Measurements from ENCODE around the gene CCDC33.

The CCDC33 gene

DNA sequence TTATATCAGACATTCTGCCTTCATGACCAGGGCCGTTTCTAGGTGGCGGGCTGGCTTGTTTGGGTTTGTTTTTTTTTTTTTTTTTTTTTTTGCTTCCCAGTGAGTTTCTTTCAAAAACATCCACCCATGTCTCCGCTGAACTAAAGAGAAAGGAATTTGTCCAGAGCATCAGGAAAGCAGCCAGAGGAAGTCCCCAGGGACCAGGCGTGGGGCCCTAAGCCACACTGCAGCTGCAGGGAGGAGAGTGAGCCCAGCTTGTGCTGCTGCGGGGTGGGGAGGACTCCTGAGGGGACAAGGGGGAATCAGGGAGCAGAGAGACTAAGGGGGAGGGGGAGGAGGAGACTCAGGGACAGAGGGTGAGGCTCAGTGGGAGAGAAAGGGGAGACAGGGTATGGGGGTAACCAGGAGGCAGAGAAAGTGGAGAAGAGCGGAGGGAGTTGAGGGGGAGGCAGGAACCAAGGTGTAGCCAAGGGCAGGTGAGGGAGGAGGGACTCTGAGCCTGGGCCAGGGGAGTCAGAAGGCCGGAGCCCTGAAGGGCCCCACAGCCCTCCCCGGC, 81.8 kb downstream of the CCDC33 start:
- DNase-seq: no peak

DNA sequence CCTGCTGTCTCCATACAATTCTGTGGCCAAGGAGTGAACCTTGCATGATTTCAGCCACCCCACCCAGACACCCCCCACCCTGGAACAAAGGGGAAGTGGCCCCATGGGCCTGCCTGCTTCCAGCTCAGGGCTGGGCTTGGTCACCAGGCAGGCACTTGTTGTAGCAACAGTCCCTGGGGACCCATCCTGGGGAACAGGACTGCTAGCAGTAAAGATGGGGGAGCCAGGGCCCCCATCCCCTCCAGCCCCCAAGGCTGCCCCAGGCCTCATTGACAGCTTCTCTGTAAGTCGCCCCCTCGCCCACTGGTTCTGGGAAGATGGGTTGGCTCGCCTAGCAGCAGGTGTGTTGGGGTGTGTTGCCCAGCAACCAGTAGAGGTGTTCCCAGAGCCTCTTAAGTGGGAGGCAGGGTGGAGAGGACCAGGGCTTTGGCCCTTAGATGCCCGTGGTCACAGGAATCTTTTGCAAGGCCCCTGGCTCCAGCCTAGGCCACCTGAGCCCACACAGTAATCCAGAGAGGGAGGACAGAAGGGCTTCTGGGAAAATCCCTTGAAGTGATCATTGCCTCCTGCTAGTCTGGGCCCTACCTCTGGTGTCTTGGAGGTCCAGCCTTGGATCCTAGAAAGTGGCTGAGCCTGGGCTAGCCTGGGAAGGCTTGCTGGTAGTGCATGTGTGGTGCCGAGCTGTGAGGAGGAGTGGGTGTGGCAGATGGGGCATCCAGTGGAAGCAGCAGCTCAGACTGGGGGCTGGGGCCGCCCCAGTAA, 82.4 kb downstream of the CCDC33 start:
- DNase-seq: no peak

DNA sequence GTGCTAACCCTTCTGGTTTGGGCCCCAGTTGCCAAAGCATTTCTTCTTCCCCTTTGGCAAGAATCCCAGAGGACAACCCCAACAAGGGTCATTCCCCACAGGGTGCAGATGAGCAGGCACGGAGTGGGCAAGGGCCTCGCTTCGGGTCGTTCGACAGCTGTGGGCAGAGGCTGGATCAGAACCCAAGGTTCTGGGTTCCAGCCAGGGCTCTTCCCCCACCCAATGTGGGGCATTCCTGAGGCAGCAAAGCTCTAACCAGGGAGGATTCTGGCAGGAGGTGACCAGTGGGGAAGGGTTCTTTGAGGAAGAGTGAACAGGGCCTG, 83.0 kb downstream of the CCDC33 start:
- DNase-seq: no peak

DNA sequence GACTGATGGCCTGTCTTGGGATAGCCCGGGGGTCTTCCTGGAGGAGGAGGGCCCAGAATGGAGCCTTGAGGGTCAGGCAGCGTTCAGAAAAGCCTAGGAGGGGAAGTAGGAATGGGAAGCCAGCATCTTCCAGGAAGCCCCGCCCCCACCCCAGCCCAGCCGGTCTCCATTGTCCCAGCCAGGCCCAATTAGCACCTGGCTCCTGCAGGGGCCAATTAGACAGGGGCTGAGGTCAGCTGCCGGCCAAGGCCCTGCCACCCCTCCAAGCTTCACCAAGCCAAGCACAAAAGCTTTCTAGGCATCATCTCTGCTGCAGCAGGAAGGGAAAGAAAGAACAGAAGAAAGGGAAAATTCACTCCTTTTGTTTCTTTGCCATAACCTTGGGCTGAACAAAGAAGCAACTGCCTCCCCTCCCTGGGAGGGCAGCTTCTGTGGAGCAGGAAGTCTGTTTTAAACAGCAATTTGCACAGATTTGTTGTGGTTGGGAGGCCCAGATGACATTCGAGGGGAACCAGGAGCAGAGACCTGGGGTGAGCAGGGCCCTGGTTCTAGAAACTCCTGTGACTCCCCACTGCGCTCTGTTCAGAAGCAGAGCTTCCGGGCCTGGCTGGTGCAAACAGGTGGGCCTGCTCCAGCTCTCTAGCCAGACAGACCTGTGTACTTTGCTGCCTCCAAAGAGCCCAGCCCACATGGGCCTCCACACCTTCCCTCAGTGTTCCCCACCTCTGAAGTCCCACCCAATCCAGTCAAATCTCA, 83.6 kb downstream of the CCDC33 start:
- no peak for DNase-seq

DNA sequence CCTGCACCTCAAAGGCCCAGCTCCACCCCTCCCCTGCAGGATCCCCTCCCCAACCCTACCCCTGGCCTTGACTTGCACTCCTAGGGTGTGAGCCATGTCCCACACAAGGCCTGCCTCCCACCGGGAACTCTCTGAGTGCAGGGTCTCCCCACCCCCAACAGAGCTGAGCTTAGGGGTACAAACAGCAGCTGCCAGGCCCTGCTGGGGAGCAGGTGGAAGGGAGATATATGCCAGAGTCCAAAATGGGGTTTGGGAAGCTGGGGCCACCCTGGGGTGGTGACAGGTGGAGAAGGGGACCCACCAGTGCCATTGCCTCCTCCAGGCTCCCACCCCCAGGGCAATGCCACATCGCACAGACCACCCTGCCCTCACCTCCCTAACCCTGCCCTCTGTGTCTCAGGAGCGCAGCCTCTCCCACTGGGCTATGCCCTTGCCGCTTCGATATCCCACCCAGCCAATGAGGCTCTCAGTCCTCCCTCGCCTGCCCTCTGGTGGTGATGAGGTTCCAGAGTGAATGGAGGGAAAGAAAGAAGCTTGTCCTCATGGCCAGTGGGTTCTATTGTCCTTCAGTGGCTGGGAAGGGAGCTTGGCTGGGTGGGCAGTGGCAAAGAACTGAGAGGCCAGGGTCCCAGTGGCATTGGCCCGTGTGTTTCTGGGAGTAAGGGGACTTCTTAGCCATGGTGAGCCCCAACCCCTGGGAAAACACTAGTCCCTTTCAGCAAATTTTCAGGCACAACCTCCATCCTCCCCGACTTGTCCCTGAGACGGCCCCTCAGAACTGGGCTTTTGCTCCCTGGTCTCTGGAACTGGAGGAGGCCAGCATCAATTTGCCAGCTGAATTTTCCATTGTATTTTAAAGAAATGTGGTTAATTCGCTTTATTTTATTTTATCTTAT, 84.5 kb downstream of the CCDC33 start:
- no peak for DNase-seq

DNA sequence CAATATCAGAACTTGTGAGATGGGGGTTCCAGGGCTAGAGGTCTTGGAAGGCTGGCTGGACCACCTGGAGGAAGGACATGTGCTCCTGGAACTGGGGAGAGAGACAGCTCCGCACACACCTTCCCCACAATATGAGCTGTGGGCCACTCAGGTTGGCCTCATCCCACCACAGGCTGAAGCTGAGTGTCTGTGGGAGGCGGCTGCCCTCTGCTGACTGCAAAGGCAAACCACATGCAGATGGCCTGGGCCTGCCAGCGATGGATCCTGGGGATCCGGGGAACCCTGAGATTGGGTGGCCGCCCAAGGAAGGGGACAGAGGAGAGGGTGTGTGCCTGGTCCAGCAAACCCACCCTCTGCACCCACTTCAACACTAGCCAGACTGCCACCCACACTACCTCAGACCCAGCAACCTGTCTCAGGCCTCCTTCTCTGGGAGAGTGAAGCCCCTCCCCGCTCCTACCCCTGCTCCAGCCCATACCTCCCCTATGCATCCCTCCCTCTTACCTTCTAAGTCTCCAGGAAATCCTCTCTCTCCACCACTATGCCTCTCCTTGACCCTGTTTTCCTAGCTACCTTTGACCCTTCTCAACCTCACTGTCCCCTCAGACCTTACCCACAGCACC, 86.5 kb downstream of the CCDC33 start:
- DNase-seq: peak; percentile 47

DNA sequence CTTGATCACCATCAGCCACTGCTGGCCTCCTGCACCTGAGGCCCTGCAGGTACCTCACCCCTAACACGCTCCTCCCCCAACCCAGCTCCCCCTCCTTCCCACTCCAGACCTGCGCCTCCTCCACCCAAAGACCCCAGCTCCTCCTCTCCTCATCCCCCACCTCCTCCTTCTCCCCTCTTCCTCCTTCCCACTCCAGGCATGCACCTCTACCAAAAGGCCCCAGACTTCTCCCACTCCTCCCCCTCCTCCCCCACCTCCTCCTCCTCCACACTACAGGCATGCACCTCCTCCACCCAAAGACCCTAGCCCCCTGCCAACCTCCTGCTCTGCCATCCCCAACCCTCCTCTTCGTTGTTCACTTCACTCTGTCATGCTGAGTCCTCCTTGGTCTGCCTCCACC, 88.6 kb downstream of the CCDC33 start:
- DNase-seq: no peak

DNA sequence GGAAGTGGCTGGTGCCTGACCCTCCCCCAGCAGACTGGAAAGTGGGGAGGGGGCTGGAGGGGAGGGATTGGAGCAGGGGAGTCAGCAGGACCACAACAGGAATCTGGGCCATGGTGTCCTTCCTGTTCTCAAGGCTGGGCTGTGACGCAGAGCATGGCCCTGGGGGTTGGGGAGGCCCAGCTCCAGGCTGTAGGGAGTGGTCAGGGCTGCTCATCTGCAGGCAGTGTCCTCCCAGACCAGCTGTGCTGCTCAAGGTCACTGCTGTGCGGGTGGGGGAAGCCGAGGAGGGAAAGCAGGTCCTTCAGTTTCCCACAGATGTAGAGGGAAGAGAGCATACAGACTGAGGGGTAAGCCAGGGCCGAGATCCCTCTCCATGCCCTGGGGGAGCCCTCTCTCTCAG, 90.6 kb downstream of the CCDC33 start:
- no peak for DNase-seq

DNA sequence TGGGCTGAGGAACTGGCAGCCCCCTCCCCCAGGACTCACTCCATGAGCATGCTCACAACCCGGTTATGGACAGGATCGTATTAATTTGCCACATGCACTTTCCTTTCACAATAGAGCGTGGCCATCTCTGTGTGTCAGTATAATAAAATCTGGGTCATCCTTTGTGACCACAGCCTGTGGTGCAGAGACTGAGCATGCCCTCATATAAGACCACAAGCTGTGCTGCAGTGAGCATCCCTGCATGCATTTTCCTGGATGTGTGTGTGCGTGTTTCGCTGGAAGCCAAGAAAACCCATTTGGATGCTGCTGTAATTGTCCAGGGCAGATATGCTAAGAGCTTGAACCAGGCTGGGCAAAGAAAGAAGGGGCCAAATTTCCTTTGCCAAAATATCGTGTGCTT, 91.6 kb downstream of the CCDC33 start:
- no peak for DNase-seq

DNA sequence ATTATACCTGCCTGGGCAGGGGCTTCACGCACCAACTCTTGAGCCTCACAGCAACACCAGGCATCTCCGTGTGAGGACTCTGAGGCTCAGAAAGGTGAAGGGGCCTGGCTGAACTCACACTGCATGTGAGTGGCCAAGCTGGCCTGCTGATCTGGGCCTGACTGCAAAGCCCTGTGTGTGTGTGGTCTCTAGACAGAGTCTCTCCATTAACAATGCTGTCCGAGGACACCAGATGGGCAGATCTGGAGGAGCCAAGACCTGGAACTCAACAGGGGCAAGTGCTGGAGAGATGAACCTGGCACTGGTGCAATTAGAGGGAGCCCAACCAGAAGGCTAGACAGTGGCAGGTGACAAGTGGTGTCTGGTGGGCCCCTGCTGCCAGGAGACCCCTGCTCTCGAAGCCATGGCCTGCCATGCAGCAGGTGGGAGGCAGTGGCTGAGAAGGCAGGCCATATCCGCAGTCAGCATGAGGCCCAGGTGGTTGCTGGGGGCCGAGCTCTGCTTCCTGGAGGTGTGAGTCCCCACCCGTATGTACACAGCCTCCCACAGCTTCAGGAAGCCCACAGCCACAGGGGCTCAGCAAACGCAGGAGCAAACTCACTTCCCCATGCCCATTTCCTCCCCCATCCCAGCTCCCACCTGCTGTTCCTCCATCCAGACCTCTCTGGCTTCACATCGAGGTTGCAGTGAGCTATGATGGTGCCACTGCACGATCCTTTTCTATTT, 92.4 kb downstream of the CCDC33 start:
- peak; percentile 61 for DNase-seq

DNA sequence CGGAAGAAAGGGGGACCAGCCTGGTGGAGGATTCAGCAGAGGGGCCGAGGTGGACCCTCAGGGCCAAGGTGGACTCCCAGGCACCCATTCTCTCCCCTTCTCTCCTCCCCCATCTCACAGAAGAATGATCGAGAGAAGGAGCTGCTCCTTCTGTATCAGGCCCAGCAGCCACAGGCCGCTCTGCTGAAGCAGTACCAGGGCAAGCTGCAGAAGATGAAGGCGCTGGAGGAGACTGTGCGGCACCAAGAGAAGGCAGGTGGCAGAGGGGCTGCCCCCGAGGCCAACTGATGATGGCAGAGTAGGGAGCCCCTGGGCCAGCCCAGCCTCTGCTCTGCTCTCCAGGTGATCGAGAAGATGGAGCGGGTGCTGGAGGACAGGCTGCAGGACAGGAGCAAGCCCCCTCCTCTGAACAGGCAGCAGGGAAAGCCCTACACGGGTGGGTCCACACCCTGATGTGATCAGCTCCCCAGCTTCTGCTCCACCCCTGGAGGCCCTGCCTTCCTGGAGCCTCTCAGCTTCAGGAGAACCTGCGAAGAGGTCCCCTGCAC, 94.8 kb downstream of the CCDC33 start:
- no peak for DNase-seq

DNA sequence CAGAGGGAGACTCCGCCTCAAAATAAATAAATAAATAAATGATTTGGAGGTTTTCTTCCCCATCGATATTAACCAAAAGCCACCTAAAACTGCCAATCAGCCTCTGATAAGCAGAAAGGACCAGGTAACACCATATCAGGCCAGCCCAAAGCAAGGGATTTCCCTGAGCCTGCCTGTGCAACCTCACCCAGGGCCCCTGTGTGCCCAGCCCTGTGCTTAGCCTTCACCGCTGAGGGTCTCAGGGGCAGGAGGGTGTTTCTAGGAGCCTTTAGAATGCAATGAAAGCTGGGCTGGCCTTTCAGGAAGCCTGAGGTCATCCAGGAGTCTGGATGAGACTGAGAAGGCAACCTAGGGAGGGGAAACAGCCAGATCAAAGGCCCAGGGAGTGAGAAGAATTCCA, 95.9 kb downstream of the CCDC33 start:
- no peak for DNase-seq

DNA sequence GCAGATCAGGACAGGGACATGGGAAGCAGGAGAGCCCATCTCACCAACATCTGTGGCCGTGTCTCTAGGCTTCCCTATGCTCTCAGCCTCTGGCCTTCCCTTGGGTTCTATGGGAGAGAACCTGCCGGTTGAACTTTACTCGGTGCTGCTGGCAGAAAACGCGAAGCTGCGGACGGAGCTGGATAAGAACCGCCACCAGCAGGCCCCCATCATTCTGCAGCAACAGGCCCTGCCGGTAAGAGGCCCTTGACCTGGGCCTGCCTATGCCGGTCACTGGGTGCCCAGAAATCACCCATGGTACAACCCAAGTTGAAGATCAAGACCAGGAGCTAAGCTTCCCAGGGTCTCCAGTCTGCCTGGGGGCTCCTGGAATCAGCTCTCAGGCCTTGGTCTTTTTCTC, 96.5 kb downstream of the CCDC33 start:
- DNase-seq: no peak

DNA sequence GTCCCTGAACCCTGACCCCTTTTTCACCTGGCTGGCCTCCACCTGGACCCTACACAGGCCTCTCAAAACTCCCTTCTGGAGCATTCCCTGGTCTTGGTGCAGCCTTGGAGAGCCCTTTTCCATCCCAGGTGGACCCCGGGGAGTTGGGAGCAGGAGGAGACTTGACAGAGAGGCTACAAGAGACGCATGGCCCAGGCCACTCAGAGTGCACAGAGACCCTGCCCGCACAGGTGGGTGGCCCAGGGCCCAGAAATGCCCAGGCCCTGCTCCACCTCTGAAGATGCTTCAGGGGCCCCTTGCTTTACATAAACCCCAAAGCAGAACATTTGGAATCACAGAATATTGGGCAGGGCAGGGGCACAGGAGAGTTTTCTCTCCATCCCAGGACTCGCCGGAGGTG, 97.0 kb downstream of the CCDC33 start:
- DNase-seq: no peak

DNA sequence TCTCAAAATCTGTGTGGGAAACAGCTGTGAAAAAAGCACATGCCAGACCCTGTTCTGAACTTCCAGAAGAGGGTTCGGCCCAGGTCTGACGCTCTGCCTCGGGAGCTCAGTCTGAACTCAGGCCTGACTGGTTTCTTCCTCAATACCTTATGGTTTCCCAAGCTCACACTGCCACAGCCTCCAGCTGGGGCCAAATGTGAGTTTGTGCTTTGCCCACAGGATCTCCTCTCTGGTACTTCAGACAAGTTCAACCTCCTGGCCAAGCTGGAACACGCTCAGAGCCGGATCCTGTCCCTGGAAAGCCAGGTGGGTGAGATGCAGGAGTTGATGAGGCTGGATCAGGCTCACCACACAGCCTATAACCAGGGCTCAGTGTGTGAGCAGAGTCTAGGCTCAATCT, 97.5 kb downstream of the CCDC33 start:
- DNase-seq: no peak

DNA sequence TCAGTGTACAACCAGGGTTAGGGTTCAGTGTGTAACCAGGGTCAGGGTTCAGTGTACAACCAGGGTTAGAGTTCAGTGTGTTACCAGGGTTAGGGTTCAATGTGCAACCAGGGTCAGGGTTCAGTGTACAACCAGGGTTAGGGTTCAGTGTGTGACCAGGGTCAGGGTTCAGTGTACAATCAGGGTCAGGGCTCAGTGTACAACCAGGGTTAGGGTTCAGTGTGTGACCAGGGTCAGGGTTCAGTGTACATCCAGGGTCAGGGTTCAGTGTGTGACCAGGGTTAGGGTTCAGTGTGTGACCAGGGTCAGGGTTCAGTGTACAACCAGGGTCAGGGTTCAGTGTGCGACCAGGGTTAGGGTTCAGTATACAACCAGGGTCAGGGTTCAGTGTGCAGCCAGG, 98.0 kb downstream of the CCDC33 start:
- DNase-seq: no peak

DNA sequence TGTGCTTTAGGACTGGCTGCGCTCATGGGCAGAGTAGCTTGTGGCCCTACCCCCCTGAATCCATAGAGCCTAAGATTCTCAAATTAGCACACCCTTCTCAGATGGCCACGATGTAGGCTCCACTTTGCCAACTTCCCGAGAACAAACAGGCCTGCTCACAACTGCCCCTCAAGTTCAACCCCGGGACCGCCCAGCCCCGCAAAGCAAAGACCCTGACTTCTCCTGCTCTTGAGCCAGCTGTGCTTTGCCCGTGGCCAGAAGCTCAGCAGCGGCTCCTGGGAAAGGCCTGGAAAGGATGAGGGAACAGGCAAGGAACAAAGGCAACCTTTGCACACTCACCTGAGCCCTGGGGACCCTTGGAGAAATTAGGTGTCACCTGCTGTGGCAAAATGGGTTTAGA, 99.3 kb downstream of the CCDC33 start:
- no peak for DNase-seq

DNA sequence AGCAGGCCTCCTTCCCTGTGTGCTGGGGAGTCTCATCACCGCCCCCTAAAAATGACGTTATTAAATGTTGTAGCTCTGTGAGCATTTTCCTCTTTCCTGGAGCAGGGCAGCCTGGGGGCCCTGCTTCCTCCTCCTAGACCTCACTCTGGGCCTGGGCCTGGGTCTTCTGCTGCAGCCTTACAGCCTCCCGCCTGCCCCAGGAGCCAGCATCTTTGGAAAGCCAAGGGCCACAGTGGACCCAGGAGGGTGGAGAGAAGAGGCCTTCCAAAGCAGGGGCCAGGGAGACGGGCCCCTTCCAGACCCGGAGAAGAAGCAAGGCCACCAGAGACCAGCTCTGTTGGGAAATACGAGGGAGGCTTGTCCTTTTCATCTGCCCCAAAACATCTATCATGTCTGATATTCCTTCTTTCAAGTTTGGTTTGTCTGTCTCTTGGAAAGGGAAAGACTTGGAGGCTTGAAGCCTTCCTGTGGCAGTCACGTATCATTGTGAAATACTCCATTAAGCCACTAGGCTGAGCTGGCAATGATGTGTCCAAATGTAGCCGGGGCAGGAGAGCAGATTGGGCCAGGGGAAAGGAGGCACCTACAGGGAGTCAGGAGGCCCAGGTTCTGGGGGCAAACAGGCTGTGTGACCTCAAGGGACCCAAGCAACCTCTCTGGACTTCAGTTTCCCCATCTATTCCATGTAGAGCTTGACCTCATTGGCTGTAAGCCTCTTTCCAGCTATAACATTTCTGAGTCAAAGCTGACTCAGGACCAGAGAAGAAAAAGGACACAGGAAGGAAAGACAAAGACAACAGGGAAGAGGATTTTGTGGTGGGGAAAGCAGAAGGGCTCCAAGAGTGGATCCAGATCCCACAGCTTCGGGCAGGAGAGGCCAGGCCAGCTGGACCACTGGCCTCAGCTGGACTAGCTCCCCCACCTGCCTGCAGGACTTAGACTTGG, 100.2 kb downstream of the CCDC33 start:
- no peak for DNase-seq

DNA sequence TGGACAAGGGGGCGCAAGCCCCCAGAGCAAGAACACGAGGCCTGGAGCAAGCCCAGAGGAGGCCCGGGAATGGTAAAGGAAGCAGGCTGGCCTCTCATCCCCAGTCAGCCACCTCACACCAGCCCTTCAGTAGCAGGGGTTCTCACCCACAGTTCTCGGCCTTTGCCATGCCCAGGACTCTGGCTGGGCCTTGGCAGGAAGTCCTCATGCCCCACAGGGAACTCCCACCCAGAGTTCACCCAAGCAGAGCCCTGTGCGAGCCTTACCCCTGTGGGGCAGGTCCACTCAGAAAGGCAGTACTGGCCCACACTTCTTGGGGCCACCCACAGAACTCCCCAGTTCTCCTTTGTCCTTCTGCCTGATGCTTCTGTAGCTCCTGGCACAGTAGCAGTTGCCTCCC, 101.0 kb downstream of the CCDC33 start:
- DNase-seq: no peak

DNA sequence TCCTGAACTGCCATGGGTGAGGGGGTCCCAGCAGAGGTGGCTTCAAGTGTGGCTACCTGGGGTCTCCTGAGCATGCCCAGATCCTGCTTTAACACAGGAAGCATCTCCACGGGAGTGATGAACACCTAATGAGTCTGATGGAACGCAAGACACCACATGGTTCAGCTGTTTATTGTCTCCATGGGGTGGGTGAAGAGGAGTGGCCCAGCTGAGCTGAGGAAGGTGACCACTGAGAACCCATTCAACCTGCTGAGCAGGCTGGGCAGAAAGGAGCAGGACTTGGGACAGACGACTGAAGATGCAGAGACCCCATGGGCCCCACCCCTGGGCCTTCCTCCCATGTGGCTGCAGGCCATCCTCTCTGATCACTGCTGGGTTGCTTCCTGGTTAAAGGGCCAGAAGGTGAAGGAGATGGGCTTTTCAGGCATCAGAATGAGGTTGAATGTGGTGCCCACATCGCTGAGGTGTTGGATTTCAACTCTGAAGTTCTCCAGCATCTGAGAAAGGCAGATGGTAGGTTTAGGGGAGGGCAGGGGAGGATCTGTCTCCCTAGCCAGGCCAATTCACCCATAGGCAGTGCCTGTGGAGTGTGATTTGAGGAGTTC, 101.6 kb downstream of the CCDC33 start:
- no peak for DNase-seq
